Measurements from ENCODE around the gene SIGMAR1.

Gene SIGMAR1

DNA sequence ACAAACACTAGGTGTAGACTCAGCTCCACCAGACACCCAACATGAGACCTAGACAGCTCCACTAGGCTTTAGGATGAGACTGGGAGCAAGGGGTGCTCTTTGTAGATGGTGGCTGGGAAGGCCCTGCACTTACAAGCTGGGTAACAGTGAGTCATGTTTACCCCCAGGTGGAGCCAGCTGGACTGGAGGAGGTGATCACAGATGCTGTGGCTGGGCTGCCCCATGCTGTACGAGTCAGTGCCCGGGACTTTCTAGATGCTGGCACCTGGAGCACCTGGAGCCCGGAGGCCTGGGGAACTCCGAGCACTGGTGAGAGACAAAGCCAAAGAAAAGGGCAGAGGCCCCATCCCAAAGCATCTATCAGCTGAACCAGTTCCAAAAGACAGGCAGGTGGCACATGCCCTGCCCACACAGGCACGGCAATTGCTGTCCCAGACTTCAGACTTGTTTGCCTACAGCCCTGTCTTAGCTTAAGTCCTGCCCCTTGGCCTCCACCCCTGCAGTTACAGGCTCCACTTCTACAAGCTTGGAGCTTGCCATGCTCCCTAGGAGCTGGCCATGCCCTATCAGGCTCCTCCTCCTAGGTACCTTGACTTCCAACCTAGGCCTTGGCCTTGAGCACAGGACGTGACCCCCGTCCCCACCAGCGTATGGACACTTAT, 22.1 kb upstream of the SIGMAR1 start:
- Histone ChIP-seq H3K36me3 (ENCODE audit: insufficient read depth) (no peaks in the 10 kb centered on the region), H3K4me2 (no peak overlapping the region), H2AFZ (ENCODE audit: low read depth) (no peak overlapping the region), H4K20me1 (ENCODE audit: insufficient read depth) (no peaks in the 10 kb centered on the region), H3K27me3 (ENCODE audit: insufficient read depth, low read depth) (no peaks in the 10 kb centered on the region), H3K27ac (no peak overlapping the region), H3K79me2 (ENCODE audit: insufficient read depth, low read depth) (no peaks in the 10 kb centered on the region), H3K9ac (no peak overlapping the region), H3K4me1 (ENCODE audit: low read depth, poor library complexity, severe bottlenecking) (peaks cover 8% of the 10 kb centered on the region), H3K4me3 (IDR thresholded peaks at IDR 0.05; ENCODE audit: insufficient read depth, low read depth, low read length) (no peak overlapping the region)
- TF ChIP-seq CTCF (conservative IDR thresholded peaks at IDR 0.05; ENCODE audit: low read depth, low read length): no peak

DNA sequence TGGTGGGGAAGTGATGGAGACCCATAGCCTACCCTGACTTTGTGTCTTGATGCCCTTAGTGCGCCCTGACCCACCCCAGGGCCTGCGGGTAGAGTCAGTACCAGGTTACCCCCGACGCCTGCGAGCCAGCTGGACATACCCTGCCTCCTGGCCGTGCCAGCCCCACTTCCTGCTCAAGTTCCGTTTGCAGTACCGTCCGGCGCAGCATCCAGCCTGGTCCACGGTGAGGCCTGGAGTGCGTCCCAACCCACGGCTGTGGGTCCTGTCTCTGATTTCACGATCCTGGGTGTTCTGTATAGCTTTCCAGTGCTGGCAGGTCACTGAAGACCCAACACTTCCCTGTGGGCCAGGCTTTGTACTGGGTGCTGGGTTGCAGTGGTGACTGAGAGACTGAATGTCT, 20.9 kb upstream of the SIGMAR1 start:
- Histone ChIP-seq H3K9ac (no peak overlapping the region), H3K27ac (no peak overlapping the region), H3K36me3 (ENCODE audit: insufficient read depth) (no peaks in the 10 kb centered on the region), H3K79me2 (ENCODE audit: insufficient read depth, low read depth) (no peaks in the 10 kb centered on the region), H2AFZ (ENCODE audit: low read depth) (no peak overlapping the region), H3K4me3 (IDR thresholded peaks at IDR 0.05; ENCODE audit: insufficient read depth, low read depth, low read length) (no peak overlapping the region), H4K20me1 (ENCODE audit: insufficient read depth) (no peaks in the 10 kb centered on the region), H3K4me1 (ENCODE audit: low read depth, poor library complexity, severe bottlenecking) (no peaks in the 10 kb centered on the region), H3K4me2 (no peak overlapping the region), H3K27me3 (ENCODE audit: insufficient read depth, low read depth) (no peaks in the 10 kb centered on the region)
- TF ChIP-seq CTCF (conservative IDR thresholded peaks at IDR 0.05; ENCODE audit: low read depth, low read length): no peak

DNA sequence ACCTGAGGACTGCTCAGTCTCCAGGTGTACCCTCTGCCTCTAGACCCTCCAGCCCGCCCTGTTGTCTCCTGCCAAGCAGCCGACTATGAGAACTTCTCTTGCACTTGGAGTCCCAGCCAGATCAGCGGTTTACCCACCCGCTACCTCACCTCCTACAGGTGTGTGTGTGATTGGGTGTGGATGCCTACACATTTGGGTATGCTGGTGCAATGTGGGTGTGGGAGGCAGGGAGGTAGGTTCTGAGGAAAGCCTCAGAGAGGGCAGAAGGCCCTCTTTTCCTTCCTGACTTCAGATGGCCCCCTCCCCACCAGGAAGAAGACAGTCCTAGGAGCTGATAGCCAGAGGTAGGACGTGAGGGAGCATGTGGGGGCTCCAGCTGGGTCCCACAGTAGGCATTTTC, 19.4 kb upstream of the SIGMAR1 start:
- Histone ChIP-seq H3K4me2 (no peak overlapping the region), H3K36me3 (ENCODE audit: insufficient read depth) (no peaks in the 10 kb centered on the region), H3K4me1 (ENCODE audit: low read depth, poor library complexity, severe bottlenecking) (no peaks in the 10 kb centered on the region), H3K79me2 (ENCODE audit: insufficient read depth, low read depth) (no peaks in the 10 kb centered on the region), H2AFZ (ENCODE audit: low read depth) (no peak overlapping the region), H4K20me1 (ENCODE audit: insufficient read depth) (no peaks in the 10 kb centered on the region), H3K9ac (no peak overlapping the region), H3K27ac (no peak overlapping the region), H3K4me3 (IDR thresholded peaks at IDR 0.05; ENCODE audit: insufficient read depth, low read depth, low read length) (no peak overlapping the region), H3K27me3 (ENCODE audit: insufficient read depth, low read depth) (no peaks in the 10 kb centered on the region)
- no peak for TF ChIP-seq CTCF (conservative IDR thresholded peaks at IDR 0.05; ENCODE audit: low read depth, low read length)

DNA sequence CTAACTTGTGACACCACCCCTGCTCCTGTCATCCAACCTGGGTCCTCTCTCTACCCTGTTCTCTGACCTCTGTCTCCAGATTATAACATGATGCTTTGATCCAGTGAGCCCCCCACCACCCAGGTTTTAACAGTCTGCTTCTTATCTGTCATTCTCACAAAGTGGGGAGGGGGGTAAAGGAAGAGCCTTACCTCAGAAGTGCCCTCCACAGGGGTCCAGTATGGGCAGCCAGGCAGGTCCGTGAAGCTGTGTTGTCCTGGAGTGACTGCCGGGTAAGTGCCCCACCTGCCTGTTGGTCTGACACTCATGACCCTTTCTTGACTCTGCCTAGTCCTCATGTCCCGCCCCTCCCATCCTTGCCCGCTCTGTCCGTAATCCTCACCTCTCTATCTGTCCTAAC, 17.8 kb upstream of the SIGMAR1 start:
- no peaks in the 10 kb centered on the region for H3K27me3 ChIP-seq (ENCODE audit: insufficient read depth, low read depth)
- no peak overlapping the region for H3K9ac ChIP-seq
- H3K27ac ChIP-seq: no peak overlapping the region
- no peaks in the 10 kb centered on the region for H3K79me2 ChIP-seq (ENCODE audit: insufficient read depth, low read depth)
- no peaks in the 10 kb centered on the region for H4K20me1 ChIP-seq (ENCODE audit: insufficient read depth)
- H2AFZ ChIP-seq (ENCODE audit: low read depth): no peak overlapping the region
- no peaks in the 10 kb centered on the region for H3K36me3 ChIP-seq (ENCODE audit: insufficient read depth)
- H3K4me1 ChIP-seq (ENCODE audit: low read depth, poor library complexity, severe bottlenecking): no peaks in the 10 kb centered on the region
- no peak overlapping the region for H3K4me2 ChIP-seq
- no peak overlapping the region for H3K4me3 ChIP-seq (IDR thresholded peaks at IDR 0.05; ENCODE audit: insufficient read depth, low read depth, low read length)
- no peak for TF ChIP-seq CTCF (conservative IDR thresholded peaks at IDR 0.05; ENCODE audit: low read depth, low read length)

Data from KMS-11 (cell line).